Measurements from ENCODE around the gene PLEKHG4B.
"Not testable (repeated sequence)": the region's sequence is repeated elsewhere in the genome, so short reads cannot be mapped to it uniquely, and the experiment has no call there.

PLEKHG4B gene

GRCh38 chr5:93221-93980, 1.4 kb downstream of the PLEKHG4B start:
- DNase-seq (ENCODE audit: low read depth in 2 of 2), result no peak

GRCh38 chr5:94113-94892, 2.3 kb downstream of the PLEKHG4B start:
- no peak for DNase-seq (ENCODE audit: low read depth in 2 of 2)

GRCh38 chr5:95241-95980, 3.4 kb downstream of the PLEKHG4B start:
- DNase-seq (ENCODE audit: low read depth in 2 of 2), result no peak

DNA sequence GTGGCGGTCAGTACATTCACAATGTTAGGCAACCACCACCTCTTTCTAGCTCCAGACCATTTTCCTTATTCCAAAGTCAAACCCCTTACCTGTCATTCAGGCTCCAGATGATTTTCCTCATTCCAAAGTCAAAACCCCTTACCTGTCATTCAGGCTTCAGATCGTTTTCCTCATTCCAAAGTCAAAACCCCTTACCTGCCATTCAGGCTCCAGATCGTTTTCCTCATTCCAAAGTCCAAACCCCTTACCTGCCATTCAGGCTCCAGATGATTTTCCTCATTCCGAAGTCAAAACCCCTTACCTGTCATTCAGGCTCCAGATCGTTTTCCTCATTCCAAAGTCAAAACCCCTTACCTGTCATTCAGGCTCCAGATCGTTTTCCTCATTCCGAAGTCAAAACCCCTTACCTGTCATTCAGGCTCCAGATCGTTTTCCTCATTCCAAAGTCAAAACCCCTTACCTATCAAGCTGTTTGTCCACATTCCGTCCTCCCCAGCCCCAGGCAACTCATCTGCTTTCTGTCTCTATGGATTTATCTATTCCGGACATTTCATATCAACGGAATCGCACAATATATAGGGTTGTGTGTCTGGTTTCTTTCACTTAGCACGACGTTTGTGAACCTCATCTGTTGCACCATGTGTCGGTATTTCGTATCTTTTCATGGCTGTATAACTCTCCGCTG, 5.2 kb downstream of the PLEKHG4B start:
- DNase-seq (ENCODE audit: low read depth in 2 of 2), result no peak

DNA sequence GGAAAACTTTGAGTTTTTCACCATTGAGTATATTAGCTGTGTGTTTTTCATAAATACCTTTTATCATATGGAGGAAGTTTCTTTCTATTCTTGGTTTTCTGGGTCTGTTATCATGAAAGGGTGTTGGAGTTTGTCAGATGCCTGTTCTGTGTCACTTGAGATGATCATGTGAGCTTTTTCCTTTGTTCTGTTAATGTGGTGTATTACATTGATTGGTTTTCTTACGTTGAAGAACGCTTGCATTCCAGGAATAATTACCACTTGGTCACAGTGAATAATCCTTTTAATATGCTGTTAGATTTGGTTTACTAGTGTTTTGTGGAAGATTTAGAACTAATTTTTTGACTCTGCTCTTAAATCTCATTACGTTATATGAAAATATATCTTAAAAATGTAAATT, 7.8 kb downstream of the PLEKHG4B start:
- DNase-seq (ENCODE audit: low read depth in 2 of 2), result no peak

- DNase-seq (ENCODE audit: low read depth in 2 of 2), result no peak
Observed at GRCh38 chr5:102411-103043, 10.6 kb downstream of the PLEKHG4B start.

DNA sequence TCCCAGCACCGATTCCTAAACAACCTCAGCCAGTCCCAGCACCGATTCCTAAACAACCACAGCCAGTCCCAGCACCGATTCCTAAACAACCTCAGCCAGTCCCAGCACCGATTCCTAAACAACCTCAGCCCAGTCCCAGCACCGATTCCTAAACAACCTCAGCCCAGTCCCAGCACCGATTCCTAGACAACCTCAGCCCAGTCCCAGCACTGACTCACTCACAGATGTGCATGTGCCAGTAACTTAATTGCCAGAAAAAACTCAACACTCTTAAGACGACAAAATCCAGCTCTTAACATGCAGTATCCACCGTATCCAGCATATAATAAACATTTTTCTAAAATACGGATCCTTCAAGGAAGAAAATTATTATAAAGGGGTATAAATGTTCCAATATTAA, 12.1 kb downstream of the PLEKHG4B start:
- not testable (repeated sequence) for DNase-seq (ENCODE audit: low read depth in 2 of 2)

GRCh38 chr5:104778-105296, 12.9 kb downstream of the PLEKHG4B start:
- no peak for DNase-seq (ENCODE audit: low read depth in 2 of 2)

- no peak for DNase-seq (ENCODE audit: low read depth in 2 of 2)
Observed at GRCh38 chr5:105504-106070, 13.6 kb downstream of the PLEKHG4B start.

- DNase-seq (ENCODE audit: low read depth in 2 of 2), result no peak
Observed at GRCh38 chr5:106587-106986, 14.6 kb downstream of the PLEKHG4B start.

DNA sequence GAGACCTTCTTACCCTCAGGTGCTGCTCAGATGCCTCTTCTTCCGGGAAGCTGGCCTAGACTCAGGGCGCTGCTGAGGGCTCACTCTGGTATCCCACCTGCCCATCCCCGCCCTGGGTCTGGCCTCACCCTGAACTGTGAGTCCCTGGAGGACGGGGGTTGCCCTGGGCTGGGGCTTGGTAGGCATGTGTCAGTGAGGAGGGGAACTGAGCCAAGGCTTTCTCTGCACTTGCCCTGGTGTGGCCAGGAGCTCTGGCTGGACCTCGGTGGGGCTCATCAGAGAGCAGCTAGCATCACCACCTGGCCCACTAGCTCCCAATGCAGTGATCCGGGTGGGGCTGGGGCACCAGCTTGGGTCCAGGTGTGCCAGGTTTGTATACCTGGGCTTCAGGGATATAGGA, 15.6 kb downstream of the PLEKHG4B start:
- no peak for DNase-seq (ENCODE audit: low read depth in 2 of 2)

GRCh38 chr5:109826-110225, 17.9 kb downstream of the PLEKHG4B start:
- no peak for DNase-seq (ENCODE audit: low read depth in 2 of 2)

GRCh38 chr5:110270-110888, 18.4 kb downstream of the PLEKHG4B start:
- no peak for DNase-seq (ENCODE audit: low read depth in 2 of 2)

DNA sequence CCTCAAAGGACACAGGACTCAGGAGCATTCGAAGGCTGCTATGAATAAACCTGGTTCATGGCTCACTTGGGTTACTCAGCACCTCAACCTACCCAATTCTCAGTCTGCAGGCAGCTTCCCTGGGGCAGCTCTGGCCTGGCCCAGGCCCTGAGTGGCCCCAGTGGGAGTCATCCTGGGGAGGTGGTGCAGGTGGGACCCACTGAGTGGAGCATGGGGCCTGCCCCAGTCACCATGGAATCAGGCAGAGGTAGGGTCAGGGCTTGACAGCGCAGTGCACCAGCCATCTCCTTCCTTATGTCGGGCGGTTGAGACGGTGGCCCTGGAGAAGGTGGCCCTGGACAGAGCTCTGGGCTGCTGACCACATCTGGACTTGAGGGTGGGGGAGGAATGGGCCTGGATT, 19.2 kb downstream of the PLEKHG4B start:
- DNase-seq (ENCODE audit: low read depth in 2 of 2), result no peak

DNA sequence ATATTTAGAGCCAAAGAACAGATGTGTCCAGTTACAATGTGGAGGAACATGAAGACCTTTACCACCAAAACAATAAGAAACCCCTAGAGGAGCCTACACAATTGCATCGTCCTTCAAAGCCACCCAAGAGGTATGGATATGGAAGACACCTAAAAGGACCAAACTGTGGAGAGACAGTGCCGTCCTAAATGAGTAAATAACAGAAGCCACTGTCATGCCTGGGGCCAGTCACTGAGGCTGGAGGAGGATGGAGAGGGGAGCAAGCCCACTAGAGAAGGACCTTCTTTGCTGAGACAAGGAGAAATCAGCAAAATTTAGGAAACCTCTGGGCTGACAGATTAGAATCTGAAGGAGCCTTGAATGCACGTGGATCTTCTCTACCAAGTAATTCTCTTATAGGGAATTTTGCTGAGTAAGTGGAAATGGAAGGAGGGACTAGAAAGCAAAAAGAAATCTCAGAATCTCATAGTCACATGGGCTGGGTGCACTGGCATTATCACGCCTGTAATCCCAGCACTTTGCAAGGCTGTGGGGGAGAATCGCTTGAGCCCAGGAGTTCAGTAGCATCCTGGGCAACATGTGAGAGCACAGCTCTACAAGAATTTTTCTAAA, 27.6 kb downstream of the PLEKHG4B start:
- DNase-seq (ENCODE audit: low read depth in 2 of 2), result no peak

GRCh38 chr5:121432-121831, 29.5 kb downstream of the PLEKHG4B start:
- DNase-seq (ENCODE audit: low read depth in 2 of 2), result no peak

DNA sequence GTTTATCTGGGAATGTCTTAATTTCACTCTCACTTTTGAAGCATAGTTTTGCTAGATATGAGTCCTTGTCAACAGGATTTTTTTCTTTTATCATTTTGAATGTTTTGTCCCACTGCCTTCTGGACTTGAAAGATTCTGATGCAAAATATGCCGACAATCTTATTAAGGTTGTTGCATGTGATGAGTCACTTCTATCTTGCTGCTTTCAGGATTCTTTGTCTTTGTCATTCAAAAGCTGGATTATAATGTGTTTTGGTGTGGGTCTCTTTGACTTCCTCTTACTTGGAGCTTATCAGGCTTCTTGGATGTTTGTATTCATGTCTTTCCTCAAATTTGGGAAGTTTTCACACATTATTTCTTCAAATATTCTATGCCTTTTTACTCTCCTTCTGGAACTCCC, 33.8 kb downstream of the PLEKHG4B start:
- no peak for DNase-seq (ENCODE audit: low read depth in 2 of 2)

DNA sequence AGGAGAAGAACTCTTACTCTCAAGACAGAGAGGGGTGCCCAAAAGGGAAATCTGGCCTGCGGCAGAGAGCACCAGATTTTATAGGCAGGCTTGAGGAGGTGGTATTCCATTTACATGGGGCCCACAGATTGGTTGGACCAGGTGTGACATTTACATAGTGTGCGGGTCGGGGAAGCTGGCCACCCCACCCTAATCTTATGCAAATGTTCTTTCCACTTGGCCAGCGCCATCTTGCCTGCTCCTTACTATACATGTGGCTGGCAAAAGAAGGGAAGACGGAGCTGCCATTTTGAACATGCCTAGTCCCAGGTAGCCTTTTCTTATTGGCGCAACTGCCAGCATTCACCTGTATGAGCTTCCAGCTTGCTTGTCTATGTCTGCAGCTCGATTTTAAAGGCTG, 34.8 kb downstream of the PLEKHG4B start:
- no peak for DNase-seq (ENCODE audit: low read depth in 2 of 2)

DNA sequence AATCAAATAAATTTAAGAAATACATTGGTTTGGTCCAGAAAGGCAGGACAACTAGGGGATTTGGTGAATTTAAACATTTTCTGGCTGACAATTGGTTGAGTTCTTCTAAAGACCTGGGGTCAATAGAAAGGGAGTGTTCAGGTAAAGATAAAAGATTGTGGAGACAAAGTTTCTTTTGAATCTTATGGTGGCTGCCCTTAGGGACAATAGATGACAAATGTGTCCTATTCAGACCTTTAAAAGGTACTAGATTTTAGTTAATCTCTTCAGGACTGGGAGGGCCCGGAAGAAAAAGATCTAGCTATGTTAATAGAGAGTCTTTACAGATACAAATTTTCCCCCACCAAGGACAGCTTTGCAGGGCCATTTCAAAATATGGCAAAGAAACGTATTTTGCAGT, 35.9 kb downstream of the PLEKHG4B start:
- no peak for DNase-seq (ENCODE audit: low read depth in 2 of 2)

GRCh38 chr5:128446-128845, 36.5 kb downstream of the PLEKHG4B start:
- no peak for DNase-seq (ENCODE audit: low read depth in 2 of 2)

Measured in stimulated activated CD8-positive, alpha-beta memory T cell treated with anti-CD3 and anti-CD28 coated beads, Interleukin-2, amount 100 ng/mL, for 48 hours (primary cell).